ENCODE data around the gene S100A10.

S100A10 gene

GRCh38 chr1:152014943-152015342, 21.3 kb upstream of the S100A10 start:
- DNase-seq (ENCODE audit: low read depth): no peak
- no peak overlapping the region for H3K4me3 ChIP-seq (ENCODE audit: low read depth, low read length)
- TF ChIP-seq CTCF (IDR thresholded peaks at IDR 0.05; ENCODE audit: control insufficient read depth, extremely low read depth, insufficient read depth): no peak

- no peak for DNase-seq (ENCODE audit: low read depth)
- no peak overlapping the region for H3K4me3 ChIP-seq (ENCODE audit: low read depth, low read length)
- TF ChIP-seq CTCF (IDR thresholded peaks at IDR 0.05; ENCODE audit: control insufficient read depth, extremely low read depth, insufficient read depth): peak; percentile 84
Measured at GRCh38 chr1:152013664-152014237, 20.1 kb upstream of the S100A10 start.

GRCh38 chr1:152009691-152010090, 16.0 kb upstream of the S100A10 start:
- H3K4me3 ChIP-seq (ENCODE audit: low read depth, low read length): no peak overlapping the region

GRCh38 chr1:152007047-152007446, 13.4 kb upstream of the S100A10 start:
- H3K4me3 ChIP-seq (ENCODE audit: low read depth, low read length): no peak overlapping the region
- DNase-seq (ENCODE audit: low read depth): no peak
- no peak for TF ChIP-seq CTCF (IDR thresholded peaks at IDR 0.05; ENCODE audit: control insufficient read depth, extremely low read depth, insufficient read depth)

More at GRCh38 chr1:152009691-152010090, 16.0 kb upstream of the S100A10 start:
- DNase-seq (ENCODE audit: low read depth): no peak
- TF ChIP-seq CTCF (IDR thresholded peaks at IDR 0.05; ENCODE audit: control insufficient read depth, extremely low read depth, insufficient read depth): no peak

GRCh38 chr1:152005360-152005912, 11.8 kb upstream of the S100A10 start:
- no peak for TF ChIP-seq CTCF (IDR thresholded peaks at IDR 0.05; ENCODE audit: control insufficient read depth, extremely low read depth, insufficient read depth)
- DNase-seq (ENCODE audit: low read depth): no peak
- H3K4me3 ChIP-seq (ENCODE audit: low read depth, low read length): no peak overlapping the region

GRCh38 chr1:152003846-152004442, 10.3 kb upstream of the S100A10 start:
- no peak overlapping the region for H3K4me3 ChIP-seq (ENCODE audit: low read depth, low read length)
- DNase-seq (ENCODE audit: low read depth): no peak
- peak; percentile 32; the same call in 1 of the 2 replicates for TF ChIP-seq CTCF (IDR thresholded peaks at IDR 0.05; ENCODE audit: control insufficient read depth, extremely low read depth, insufficient read depth)

All from LNCaP clone FGC (cell line).